ENCODE results near the gene GRB14. TPM values are rescaled to one million over a fixed set of nuclear protein-coding genes. Genes with fewer than 3 reads are reported as not detected.

Gene GRB14
- 3.9 and 6.0 TPM in 2 replicates for total RNA-seq (2014; rRNA removed; shearing (Covaris generic))

GRCh38 chr2:164620873-164621763 is at the start of gene GRB14:
Gene GRB14, minus strand, starts transcription at chr2:164621482. Its CDS starts 173 bp downstream, at chr2:164621309.
- H3K36me3 ChIP-seq (replicated peaks; ENCODE audit: control insufficient read depth, insufficient read depth, low read length): no peaks in the 10 kb centered on the region
- peaks cover 2% of the 10 kb centered on the region; the same call in 1 of the 2 replicates for H3K27me3 ChIP-seq (ENCODE audit: control insufficient read depth, insufficient read depth, low read length)
- peak within 1 kb of the TSS; percentile 73 for H3K4me3 ChIP-seq (ENCODE audit: insufficient read depth, low read depth, low read length)
- DNase-seq: peak; percentile 90

- Histone ChIP-seq H3K27me3 (ENCODE audit: control insufficient read depth, insufficient read depth, low read length) (no peaks in the 10 kb centered on the region), H3K4me3 (ENCODE audit: insufficient read depth, low read depth, low read length) (no peak overlapping the region), H3K36me3 (replicated peaks; ENCODE audit: control insufficient read depth, insufficient read depth, low read length) (no peaks in the 10 kb centered on the region)
- DNase-seq: no peak
These were observed 48.0 kb upstream of the GRB14 start for GRCh38 chr2:164669291-164669690.

DNA sequence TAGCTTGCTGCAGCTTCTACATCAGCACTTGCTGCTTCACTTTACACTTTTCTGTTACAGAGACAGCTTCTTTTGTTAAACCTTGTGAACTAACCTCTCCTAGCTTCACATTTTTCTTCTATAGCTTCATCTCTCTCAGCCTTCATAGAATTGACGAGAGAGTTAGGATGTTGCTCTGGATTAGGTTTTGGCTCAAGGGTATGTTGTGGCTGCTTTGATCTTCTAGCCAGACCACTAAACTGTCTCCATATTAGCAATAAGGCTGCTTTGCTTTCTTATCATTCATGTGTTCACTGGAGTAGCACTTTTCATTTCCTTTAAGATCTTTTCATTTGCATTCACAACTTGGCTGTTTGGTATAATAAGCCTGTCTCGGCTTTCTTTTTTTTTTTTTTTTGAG is 46.3 kb upstream of the GRB14 start:
- no peak for DNase-seq
- Histone ChIP-seq H3K27me3 (ENCODE audit: control insufficient read depth, insufficient read depth, low read length) (no peaks in the 10 kb centered on the region), H3K36me3 (replicated peaks; ENCODE audit: control insufficient read depth, insufficient read depth, low read length) (no peaks in the 10 kb centered on the region), H3K4me3 (ENCODE audit: insufficient read depth, low read depth, low read length) (no peak overlapping the region)

- Histone ChIP-seq H3K27me3 (ENCODE audit: control insufficient read depth, insufficient read depth, low read length) (no peaks in the 10 kb centered on the region), H3K4me3 (ENCODE audit: insufficient read depth, low read depth, low read length) (no peak overlapping the region), H3K36me3 (replicated peaks; ENCODE audit: control insufficient read depth, insufficient read depth, low read length) (no peaks in the 10 kb centered on the region)
- no peak for DNase-seq
These were observed 42.8 kb upstream of the GRB14 start for GRCh38 chr2:164664070-164664469.

- Histone ChIP-seq H3K27me3 (ENCODE audit: control insufficient read depth, insufficient read depth, low read length) (no peaks in the 10 kb centered on the region), H3K36me3 (replicated peaks; ENCODE audit: control insufficient read depth, insufficient read depth, low read length) (no peaks in the 10 kb centered on the region), H3K4me3 (ENCODE audit: insufficient read depth, low read depth, low read length) (no peak overlapping the region)
- no peak for DNase-seq
These were observed 41.8 kb upstream of the GRB14 start for GRCh38 chr2:164662868-164663631.

DNA sequence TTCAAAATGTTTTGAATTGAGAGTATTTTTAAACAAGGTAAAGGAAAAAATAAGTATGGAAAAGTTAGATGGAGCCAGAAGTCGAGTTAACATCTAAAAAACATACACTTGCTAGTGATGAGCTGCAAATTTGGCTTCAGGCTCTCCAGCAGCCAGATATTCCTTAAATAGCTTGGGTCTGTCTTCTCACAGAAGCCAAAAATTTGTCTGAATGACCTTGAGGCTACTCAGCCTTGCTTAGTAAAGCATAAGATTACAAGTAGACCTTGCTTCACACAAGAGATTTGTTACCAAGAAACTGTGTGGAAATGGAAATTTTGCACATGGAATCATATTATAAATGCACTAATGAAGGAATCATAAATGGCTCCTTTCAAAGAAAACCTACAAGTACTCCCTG is 40.8 kb upstream of the GRB14 start:
- no peaks in the 10 kb centered on the region for H3K27me3 ChIP-seq (ENCODE audit: control insufficient read depth, insufficient read depth, low read length)
- H3K36me3 ChIP-seq (replicated peaks; ENCODE audit: control insufficient read depth, insufficient read depth, low read length): no peaks in the 10 kb centered on the region
- no peak overlapping the region for H3K4me3 ChIP-seq (ENCODE audit: insufficient read depth, low read depth, low read length)
- no peak for DNase-seq

- Histone ChIP-seq H3K4me3 (ENCODE audit: insufficient read depth, low read depth, low read length) (no peak overlapping the region), H3K27me3 (ENCODE audit: control insufficient read depth, insufficient read depth, low read length) (no peaks in the 10 kb centered on the region), H3K36me3 (replicated peaks; ENCODE audit: control insufficient read depth, insufficient read depth, low read length) (no peaks in the 10 kb centered on the region)
- DNase-seq: no peak
These were observed 40.1 kb upstream of the GRB14 start for GRCh38 chr2:164661349-164661748.

GRCh38 chr2:164657129-164657528 is 35.8 kb upstream of the GRB14 start:
- no peak overlapping the region for H3K4me3 ChIP-seq (ENCODE audit: insufficient read depth, low read depth, low read length)
- DNase-seq: no peak

DNA sequence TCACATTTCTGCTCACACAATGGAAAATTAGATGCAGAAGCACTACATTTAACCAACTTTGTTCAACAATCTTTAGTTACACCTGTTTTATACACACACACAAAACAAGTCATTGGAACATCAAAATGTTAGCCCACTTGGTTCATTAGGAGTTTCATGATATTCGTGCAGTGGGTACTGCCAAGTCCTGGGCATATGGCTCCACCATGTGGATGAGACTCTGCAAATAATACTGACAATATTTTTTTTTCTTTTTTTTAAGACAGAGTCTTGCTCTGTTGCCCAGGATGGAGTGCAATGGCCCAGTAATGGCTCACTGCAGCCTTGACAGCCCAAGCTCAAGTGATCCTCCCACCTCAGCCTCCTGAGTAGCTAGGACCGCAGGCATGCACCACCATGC is 34.5 kb upstream of the GRB14 start:
- no peak overlapping the region for H3K4me3 ChIP-seq (ENCODE audit: insufficient read depth, low read depth, low read length)
- no peaks in the 10 kb centered on the region for H3K27me3 ChIP-seq (ENCODE audit: control insufficient read depth, insufficient read depth, low read length)
- DNase-seq: no peak
- H3K36me3 ChIP-seq (replicated peaks; ENCODE audit: control insufficient read depth, insufficient read depth, low read length): no peaks in the 10 kb centered on the region

More at GRCh38 chr2:164657129-164657528, 35.8 kb upstream of the GRB14 start:
- H3K36me3 ChIP-seq (replicated peaks; ENCODE audit: control insufficient read depth, insufficient read depth, low read length): no peaks in the 10 kb centered on the region
- no peaks in the 10 kb centered on the region for H3K27me3 ChIP-seq (ENCODE audit: control insufficient read depth, insufficient read depth, low read length)

DNA sequence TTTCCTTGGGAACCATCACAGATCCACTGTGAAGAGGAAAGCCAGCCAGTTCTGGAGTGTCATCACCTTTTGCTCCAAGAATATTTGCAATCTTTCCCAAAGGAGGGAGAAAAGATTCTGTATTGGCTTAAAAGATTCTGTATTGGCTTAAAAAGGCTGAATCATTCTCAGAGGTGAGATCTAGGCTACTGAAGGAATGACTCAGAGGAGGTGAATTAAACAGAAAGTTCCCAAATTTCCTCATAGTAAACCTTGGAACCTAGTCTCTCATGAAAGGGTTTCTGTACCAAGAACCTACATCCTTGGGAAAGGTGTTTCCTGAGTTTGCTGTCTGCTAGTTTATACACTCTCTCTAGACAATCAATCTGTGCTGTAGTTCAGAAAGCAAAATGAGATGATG is 34.1 kb upstream of the GRB14 start:
- Histone ChIP-seq H3K36me3 (replicated peaks; ENCODE audit: control insufficient read depth, insufficient read depth, low read length) (no peaks in the 10 kb centered on the region), H3K4me3 (ENCODE audit: insufficient read depth, low read depth, low read length) (no peak overlapping the region), H3K27me3 (ENCODE audit: control insufficient read depth, insufficient read depth, low read length) (no peaks in the 10 kb centered on the region)
- DNase-seq: no peak

DNA sequence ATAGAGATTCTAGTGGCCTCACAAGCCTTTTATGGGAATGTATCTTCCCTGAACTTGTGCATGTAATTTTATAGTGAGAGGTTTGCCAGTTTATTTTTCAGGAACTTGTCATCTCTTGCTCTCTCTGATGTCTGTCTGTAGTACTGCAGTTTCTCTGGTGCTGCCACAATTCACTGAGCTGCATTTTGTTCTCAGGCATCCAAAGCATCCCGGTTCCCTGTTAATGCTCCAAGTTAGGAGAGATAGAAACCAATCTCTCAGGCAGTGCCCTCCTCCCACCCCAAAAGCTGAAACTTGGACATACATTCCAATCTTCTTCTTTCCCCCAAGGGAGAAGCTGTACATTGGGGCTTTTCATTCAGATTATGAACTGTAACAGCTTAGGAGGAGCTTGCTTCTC is 30.1 kb upstream of the GRB14 start:
- Histone ChIP-seq H3K36me3 (replicated peaks; ENCODE audit: control insufficient read depth, insufficient read depth, low read length) (no peaks in the 10 kb centered on the region), H3K27me3 (ENCODE audit: control insufficient read depth, insufficient read depth, low read length) (no peaks in the 10 kb centered on the region), H3K4me3 (ENCODE audit: insufficient read depth, low read depth, low read length) (no peak overlapping the region)
- DNase-seq: no peak

GRCh38 chr2:164644036-164644700 is 22.9 kb upstream of the GRB14 start:
- no peak overlapping the region for H3K4me3 ChIP-seq (ENCODE audit: insufficient read depth, low read depth, low read length)
- no peaks in the 10 kb centered on the region for H3K27me3 ChIP-seq (ENCODE audit: control insufficient read depth, insufficient read depth, low read length)
- DNase-seq: no peak
- no peaks in the 10 kb centered on the region for H3K36me3 ChIP-seq (replicated peaks; ENCODE audit: control insufficient read depth, insufficient read depth, low read length)

GRCh38 chr2:164642946-164643555 is 21.8 kb upstream of the GRB14 start:
- no peak for DNase-seq
- Histone ChIP-seq H3K27me3 (ENCODE audit: control insufficient read depth, insufficient read depth, low read length) (no peaks in the 10 kb centered on the region), H3K4me3 (ENCODE audit: insufficient read depth, low read depth, low read length) (no peak overlapping the region), H3K36me3 (replicated peaks; ENCODE audit: control insufficient read depth, insufficient read depth, low read length) (no peaks in the 10 kb centered on the region)

GRCh38 chr2:164642268-164642667 is 21.0 kb upstream of the GRB14 start:
- DNase-seq: no peak
- H3K36me3 ChIP-seq (replicated peaks; ENCODE audit: control insufficient read depth, insufficient read depth, low read length): no peaks in the 10 kb centered on the region
- no peaks in the 10 kb centered on the region for H3K27me3 ChIP-seq (ENCODE audit: control insufficient read depth, insufficient read depth, low read length)
- no peak overlapping the region for H3K4me3 ChIP-seq (ENCODE audit: insufficient read depth, low read depth, low read length)
